Measurements from ENCODE around the gene AACS.
A peak's percentile ranks its signal among the peaks of the same experiment; 100 is the strongest.
"Not testable (repeated sequence)": the region's sequence is repeated elsewhere in the genome, so short reads cannot be mapped to it uniquely, and the experiment has no call there.

AACS gene

DNA sequence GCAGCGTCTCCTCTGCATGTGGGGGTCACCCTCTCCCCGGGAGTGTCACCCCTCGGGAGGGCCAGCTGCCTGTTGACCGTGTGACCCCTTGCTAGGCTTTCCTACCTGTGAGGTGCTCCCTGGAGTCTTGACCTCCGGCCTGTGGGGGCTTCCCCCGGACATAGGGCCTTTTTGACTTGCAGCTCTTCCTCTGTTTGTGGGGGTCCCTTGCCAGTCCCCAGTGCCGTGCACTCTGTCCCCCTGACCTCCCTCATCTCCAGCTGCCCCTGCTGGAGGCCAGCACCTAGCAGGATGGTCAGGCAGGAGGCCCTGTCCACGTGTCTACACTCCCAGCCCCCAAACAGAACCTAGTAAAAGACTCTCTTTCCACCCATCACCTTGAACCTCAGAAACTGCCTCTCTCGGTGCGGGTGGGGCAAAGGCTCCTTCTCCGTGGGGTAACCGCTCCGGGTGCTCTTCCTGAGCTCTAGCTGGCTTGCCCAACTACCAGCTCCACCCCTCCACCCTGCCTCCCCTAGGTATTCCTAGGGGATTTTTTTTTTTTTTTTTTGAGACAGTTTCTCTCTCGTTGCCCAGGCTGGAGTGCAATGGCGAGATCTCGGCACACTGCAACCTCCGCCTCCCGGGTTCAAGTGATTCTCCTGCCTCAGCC, 810 bp downstream of the AACS start:
- H3K4me3 ChIP-seq: peak overlapping the region; percentile 73 to 94 (median 82)
- H4K20me1 ChIP-seq: peaks cover 0 to 47% (median 14%) of the 10 kb centered on the region in 11 experiments; a peak in 11 of 22 replicates
- H3K9me3 ChIP-seq (replicated peaks in 1 of 11): peaks cover 11 to 16% (median 12%) of the 10 kb centered on the region in 11 experiments
- H3K36me3 ChIP-seq: peaks cover 0 to 11% (median 0%) of the 10 kb centered on the region in 11 experiments; a peak in 1 of 22 replicates
- no peak for TF ChIP-seq Cebpa-rat (IDR thresholded peaks at IDR 0.05)
- peaks cover 0 to 8% (median 0%) of the 10 kb centered on the region in 11 experiments; a peak in 7 of 22 replicates for H3K27me3 ChIP-seq
- peak overlapping the region; percentile 79 to 91 (median 85) for H3K9ac ChIP-seq
- H3K4me2 ChIP-seq: peak overlapping the region; percentile 94 to 100 (median 99)
- H3K4me1 ChIP-seq: peaks cover 17 to 28% (median 22%) of the 10 kb centered on the region in 10 experiments
- peak overlapping the region in 10 of 11 experiments; percentile 54 to 80 (median 75); a peak in 21 of 22 replicates for H3K27ac ChIP-seq

- Histone ChIP-seq H3K9ac (no peak overlapping the region), H3K36me3 (peaks cover 0 to 19% (median 5%) of the 10 kb centered on the region in 11 experiments; a peak in 4 of 22 replicates), H3K27ac (no peak overlapping the region), H3K4me3 (no peak overlapping the region), H4K20me1 (peaks cover 0 to 53% (median 19%) of the 10 kb centered on the region in 11 experiments; a peak in 11 of 22 replicates), H3K9me3 (replicated peaks in 1 of 11) (no peaks in the 10 kb centered on the region), H3K4me1 (peaks cover 17 to 28% (median 22%) of the 10 kb centered on the region in 10 experiments), H3K27me3 (peaks cover 0 to 8% (median 0%) of the 10 kb centered on the region in 11 experiments; a peak in 7 of 22 replicates), H3K4me2 (no peak overlapping the region)
- no peak for TF ChIP-seq Cebpa-rat (IDR thresholded peaks at IDR 0.05)
Observed at GRCh38 chr12:125068391-125068790, 3.2 kb downstream of the AACS start.

DNA sequence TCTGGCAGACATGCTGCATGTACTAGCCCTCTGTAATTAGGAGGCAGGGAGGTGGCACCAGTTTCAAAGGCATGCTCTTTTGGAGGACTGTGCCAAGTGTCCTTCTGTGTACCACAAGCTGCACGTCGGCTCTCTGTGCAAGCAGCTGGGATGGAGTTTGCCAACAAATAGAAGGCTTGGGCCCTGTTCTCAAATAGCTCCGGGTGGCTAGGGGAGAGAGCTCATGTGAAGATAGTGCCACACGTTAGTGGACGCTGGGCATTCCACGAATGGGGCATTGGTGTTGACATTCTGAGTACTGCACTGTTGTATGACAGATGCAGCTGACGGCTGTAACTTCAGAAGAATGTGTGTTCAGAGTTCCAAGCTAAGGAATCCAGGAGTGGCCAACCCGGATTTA, 4.4 kb downstream of the AACS start:
- Histone ChIP-seq H3K27ac (no peak overlapping the region), H3K4me2 (no peak overlapping the region)
- TF ChIP-seq Cebpa-rat (IDR thresholded peaks at IDR 0.05): no peak

GRCh38 chr12:125070112-125070511, 4.9 kb downstream of the AACS start:
- Histone ChIP-seq H3K9me3 (replicated peaks in 1 of 11) (no peaks in the 10 kb centered on the region), H4K20me1 (peaks cover 0 to 53% (median 19%) of the 10 kb centered on the region in 11 experiments; a peak in 11 of 22 replicates), H3K27ac (no peak overlapping the region), H3K4me2 (no peak overlapping the region), H3K4me1 (peaks cover 15 to 22% (median 18%) of the 10 kb centered on the region in 10 experiments), H3K36me3 (peaks cover 0 to 26% (median 7%) of the 10 kb centered on the region in 11 experiments; a peak in 10 of 22 replicates), H3K4me3 (no peak overlapping the region), H3K9ac (no peak overlapping the region), H3K27me3 (no peaks in the 10 kb centered on the region)
- TF ChIP-seq Cebpa-rat (IDR thresholded peaks at IDR 0.05): no peak

More for the DNA sequence above, 4.4 kb downstream of the AACS start:
- Histone ChIP-seq H3K4me3 (no peak overlapping the region), H3K27me3 (peaks cover 0 to 3% (median 0%) of the 10 kb centered on the region in 11 experiments; a peak in 7 of 22 replicates), H3K36me3 (peaks cover 0 to 25% (median 7%) of the 10 kb centered on the region in 11 experiments; a peak in 10 of 22 replicates), H3K4me1 (peaks cover 17 to 26% (median 20%) of the 10 kb centered on the region in 10 experiments), H3K9ac (no peak overlapping the region), H3K9me3 (replicated peaks in 1 of 11) (no peaks in the 10 kb centered on the region), H4K20me1 (peaks cover 0 to 53% (median 19%) of the 10 kb centered on the region in 11 experiments; a peak in 11 of 22 replicates)

GRCh38 chr12:125070661-125071390, 5.6 kb downstream of the AACS start:
- no peaks in the 10 kb centered on the region for H3K27me3 ChIP-seq
- H3K9ac ChIP-seq: no peak overlapping the region
- H3K4me3 ChIP-seq: no peak overlapping the region
- no peak for TF ChIP-seq Cebpa-rat (IDR thresholded peaks at IDR 0.05)
- no peak overlapping the region for H3K4me2 ChIP-seq
- no peaks in the 10 kb centered on the region for H3K9me3 ChIP-seq (replicated peaks in 1 of 11)
- no peak overlapping the region for H3K27ac ChIP-seq
- H3K4me1 ChIP-seq: peaks cover 12 to 18% (median 15%) of the 10 kb centered on the region in 10 experiments
- H3K36me3 ChIP-seq: peaks cover 1 to 29% (median 10%) of the 10 kb centered on the region in 11 experiments; a peak in 18 of 22 replicates
- H4K20me1 ChIP-seq: peaks cover 0 to 50% (median 16%) of the 10 kb centered on the region in 11 experiments; a peak in 11 of 22 replicates

DNA sequence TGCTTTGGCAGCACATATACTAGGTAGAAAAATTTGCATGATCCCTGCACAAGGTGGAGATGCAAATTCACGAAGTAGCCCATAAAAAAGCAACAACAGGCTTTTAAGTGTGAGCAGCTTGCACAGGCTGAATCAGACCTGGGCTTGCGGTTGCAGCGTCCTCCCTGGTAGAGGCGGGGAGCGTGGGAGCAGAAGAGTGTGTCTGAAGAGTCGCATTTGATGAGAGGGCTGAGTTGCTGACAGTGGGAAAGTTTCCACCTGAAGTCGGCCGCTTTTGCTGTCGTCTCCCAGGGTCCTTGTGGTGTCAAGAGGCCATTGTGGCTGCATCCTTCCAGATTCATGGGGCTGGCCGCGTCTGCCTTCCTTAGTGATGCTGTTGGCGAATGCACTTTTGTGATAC, 6.2 kb downstream of the AACS start:
- Histone ChIP-seq H4K20me1 (peaks cover 0 to 49% (median 15%) of the 10 kb centered on the region in 11 experiments; a peak in 11 of 22 replicates), H3K9ac (no peak overlapping the region), H3K36me3 (peaks cover 8 to 35% (median 16%) of the 10 kb centered on the region in 11 experiments), H3K4me1 (peaks cover 7 to 12% (median 9%) of the 10 kb centered on the region in 10 experiments; a peak in 19 of 20 replicates), H3K27ac (no peak overlapping the region), H3K9me3 (replicated peaks in 1 of 11) (no peaks in the 10 kb centered on the region), H3K27me3 (no peaks in the 10 kb centered on the region), H3K4me3 (no peak overlapping the region), H3K4me2 (no peak overlapping the region)
- TF ChIP-seq Cebpa-rat (IDR thresholded peaks at IDR 0.05): no peak

DNA sequence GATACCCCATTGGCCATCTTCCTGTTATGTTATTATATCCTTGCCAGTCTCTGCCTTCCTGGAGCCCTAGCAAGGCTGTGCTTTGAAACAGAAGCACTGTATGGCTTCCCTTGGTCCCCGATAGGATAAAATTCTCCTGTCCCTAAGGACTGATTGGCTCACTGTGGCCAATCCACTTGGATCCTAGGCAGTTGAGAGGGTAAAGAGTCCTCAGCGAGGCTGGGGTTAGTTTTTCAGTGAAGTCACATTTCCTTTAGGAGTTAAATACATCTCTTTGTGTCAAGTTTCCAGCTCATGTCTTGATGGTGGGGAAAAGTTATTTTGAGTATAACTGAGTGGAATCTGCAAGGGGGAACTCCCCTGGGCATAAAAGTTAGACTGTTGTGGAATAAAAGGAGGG, 7.3 kb downstream of the AACS start:
- peaks cover 15 to 45% (median 27%) of the 10 kb centered on the region in 11 experiments for H3K36me3 ChIP-seq
- H3K9ac ChIP-seq: no peak overlapping the region

DNA sequence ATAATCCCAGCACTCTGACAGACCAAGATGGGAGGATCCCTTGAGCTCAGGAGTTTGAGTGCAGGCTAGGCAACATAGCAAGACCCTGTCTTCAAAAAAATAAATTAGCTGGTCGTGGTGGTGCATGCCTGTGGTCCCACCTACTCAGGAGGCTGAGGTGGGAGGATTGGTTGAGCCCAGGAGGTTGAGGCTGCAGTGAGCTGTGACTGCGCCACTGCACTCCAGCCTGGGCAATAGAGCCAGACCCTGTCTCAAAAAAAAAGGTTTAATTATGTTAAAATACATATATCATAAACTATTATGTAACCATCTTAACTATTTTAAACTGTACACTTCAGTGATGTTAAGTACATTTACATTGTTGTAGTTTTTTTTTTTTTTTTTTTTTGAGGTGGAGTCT, 9.1 kb downstream of the AACS start:
- not testable (repeated sequence) for H3K4me1 ChIP-seq; H3K4me2 ChIP-seq; H3K27ac ChIP-seq; H3K9me3 ChIP-seq (replicated peaks in 1 of 11); H3K27me3 ChIP-seq; H3K9ac ChIP-seq; H3K4me3 ChIP-seq
- H4K20me1 ChIP-seq: peaks cover 0 to 25% (median 8%) of the 10 kb centered on the region in 11 experiments; a peak in 9 of 22 replicates
- H3K36me3 ChIP-seq: peaks cover 25 to 58% (median 42%) of the 10 kb centered on the region in 11 experiments

More for the DNA sequence above, 7.3 kb downstream of the AACS start:
- H3K27ac ChIP-seq: no peak overlapping the region
- no peak overlapping the region for H3K4me2 ChIP-seq
- no peak overlapping the region for H3K4me3 ChIP-seq
- H3K27me3 ChIP-seq: no peaks in the 10 kb centered on the region
- no peak for TF ChIP-seq Cebpa-rat (IDR thresholded peaks at IDR 0.05)
- peaks cover 0 to 2% (median 0%) of the 10 kb centered on the region in 10 experiments; a peak in 2 of 20 replicates for H3K4me1 ChIP-seq
- H4K20me1 ChIP-seq: peaks cover 0 to 39% (median 8%) of the 10 kb centered on the region in 11 experiments; a peak in 9 of 22 replicates
- H3K9me3 ChIP-seq (replicated peaks in 1 of 11): no peaks in the 10 kb centered on the region

DNA sequence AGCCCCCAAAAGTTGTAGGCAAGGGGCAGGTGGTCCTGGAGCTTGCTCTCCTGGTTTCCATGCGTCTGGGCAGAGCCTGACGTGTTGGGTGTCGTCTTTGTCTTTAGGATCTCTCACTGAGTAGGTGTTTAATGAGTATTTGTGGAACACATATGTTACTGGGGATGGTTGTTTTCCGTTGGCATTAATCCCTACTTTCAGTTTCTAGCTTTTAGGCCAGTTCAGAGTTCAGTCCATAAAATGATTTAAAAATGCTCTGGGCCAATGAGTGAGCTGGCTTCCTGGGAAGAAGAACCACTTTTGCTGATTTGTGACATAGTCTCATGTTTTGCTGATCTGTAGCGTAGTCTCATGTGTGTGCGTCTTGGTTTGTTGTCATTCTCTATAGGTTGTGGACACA, 10.9 kb downstream of the AACS start:
- H3K27me3 ChIP-seq: no peaks in the 10 kb centered on the region
- H3K36me3 ChIP-seq: peaks cover 25 to 67% (median 48%) of the 10 kb centered on the region in 11 experiments
- no peak overlapping the region for H3K4me3 ChIP-seq
- TF ChIP-seq Cebpa-rat (IDR thresholded peaks at IDR 0.05): no peak
- H3K9ac ChIP-seq: no peak overlapping the region
- H3K9me3 ChIP-seq (replicated peaks in 1 of 11): no peaks in the 10 kb centered on the region
- peaks cover 0 to 6% (median 4%) of the 10 kb centered on the region in 11 experiments; a peak in 5 of 22 replicates for H4K20me1 ChIP-seq
- no peak overlapping the region for H3K27ac ChIP-seq
- H3K4me1 ChIP-seq: peaks cover under 1 to 10% (median 7%) of the 10 kb centered on the region in 10 experiments; a peak in 17 of 20 replicates
- H3K4me2 ChIP-seq: no peak overlapping the region

All from BLaER1 treated with 17β-estradiol and CSF1 and Interleukin-3, amounts not matched to agents 10 nM and 100 nM (cell line).